Astrocyte (in vitro differentiated cells and primary cell): ENCODE results near the gene GRAMD1B. TPM values are rescaled to one million over a fixed set of nuclear protein-coding genes. Genes with fewer than 3 reads are reported as not detected.
"Not testable (repeated sequence)": the region's sequence is repeated elsewhere in the genome, so short reads cannot be mapped to it uniquely, and the experiment has no call there.

Experiments used
- DNase-seq: peaks from one replicate; pipeline ENCODE4 v3.0.0-alpha.2; 2010; ENCODE audit warnings: low read depth
- FAIRE-seq: peaks from 2 replicates; lab custom pipeline; 2011; peaks lifted over from hg19 to GRCh38; lab: Jason Lieb, UNC
- H2AFZ ChIP-seq: 2 replicates; pipeline ENCODE4 v1.6.0; 2012; ENCODE audit warnings: low read depth, low read length, inconsistent platforms
- H3K27ac ChIP-seq: 2 replicates; pipeline ENCODE4 v1.5.1; 2011; ENCODE audit warnings: low read depth, low read length, inconsistent platforms
- H3K27me3 ChIP-seq: 2 replicates; pipeline ENCODE4 v1.6.0; 2011; ENCODE audit warnings: low read length, inconsistent platforms; ENCODE audit not compliant: insufficient read depth
- H3K36me3 ChIP-seq: 2 replicates; pipeline ENCODE4 v1.5.1; 2011; ENCODE audit warnings: low read length, inconsistent platforms; ENCODE audit not compliant: insufficient read depth
- H3K4me1 ChIP-seq: 2 replicates; pipeline ENCODE4 v1.5.1; 2011; ENCODE audit warnings: low read length, inconsistent platforms; ENCODE audit not compliant: insufficient read depth
- H3K4me2 ChIP-seq: 2 replicates; pipeline ENCODE4 v1.6.0; 2012; ENCODE audit warnings: low read length, inconsistent platforms
- H3K4me3 ChIP-seq: 2 replicates; pipeline ENCODE4 v1.5.1; 2011; ENCODE audit warnings: low read depth, mild to moderate bottlenecking, low read length, inconsistent platforms; ENCODE audit not compliant: insufficient read depth
- H3K79me2 ChIP-seq: 2 replicates; pipeline ENCODE4 v1.6.0; 2012; ENCODE audit warnings: mild to moderate bottlenecking, low read length, inconsistent platforms; ENCODE audit not compliant: insufficient read depth
- H3K9ac ChIP-seq: 2 replicates; pipeline ENCODE4 v1.6.0; 2012; ENCODE audit warnings: mild to moderate bottlenecking, low read length, inconsistent platforms
- H3K9me3 ChIP-seq: 2 replicates; pipeline ENCODE4 v1.5.1; 2012; ENCODE audit warnings: low read depth, mild to moderate bottlenecking, low read length, inconsistent platforms; ENCODE audit not compliant: insufficient read depth
- H4K20me1 ChIP-seq: 2 replicates; pipeline ENCODE4 v1.6.0; 2012; ENCODE audit warnings: low read length, inconsistent platforms; ENCODE audit not compliant: insufficient read depth
- H3K27ac Mint-ChIP-seq: one replicate; pipeline ENCODE4 v1.8.0; 2021; ENCODE audit warnings: mild to moderate bottlenecking, mixed read lengths; ENCODE audit not compliant: unreplicated experiment
- H3K27me3 Mint-ChIP-seq: one replicate; pipeline ENCODE4 v1.8.0; 2021; ENCODE audit warnings: low read depth, mixed read lengths; ENCODE audit not compliant: unreplicated experiment
- H3K36me3 Mint-ChIP-seq: one replicate; pipeline ENCODE4 v1.8.0; 2021; ENCODE audit warnings: low read depth, mixed read lengths; ENCODE audit not compliant: unreplicated experiment
- H3K4me1 Mint-ChIP-seq: one replicate; pipeline ENCODE4 v1.8.0; 2021; ENCODE audit warnings: low read depth, mixed read lengths; ENCODE audit not compliant: unreplicated experiment
- H3K4me3 Mint-ChIP-seq: one replicate; pipeline ENCODE4 v1.8.0; 2021; ENCODE audit warnings: mild to moderate bottlenecking, moderate library complexity, mixed read lengths; ENCODE audit not compliant: unreplicated experiment
- H3K9me3 Mint-ChIP-seq: one replicate; pipeline ENCODE4 v1.8.0; 2021; ENCODE audit warnings: mild to moderate bottlenecking, mixed read lengths; ENCODE audit not compliant: unreplicated experiment
- CTCF ChIP-seq: IDR thresholded peaks from 2 replicates; pipeline ENCODE4 v1.5.1; 2011; ENCODE audit warnings: low read depth, mild to moderate bottlenecking, inconsistent platforms, low read length, moderate library complexity; ENCODE audit not compliant: insufficient read depth
- EZH2 ChIP-seq: IDR thresholded peaks from 2 replicates; pipeline ENCODE4 v1.6.1; 2012; ENCODE audit warnings: mild to moderate bottlenecking, low read length, inconsistent platforms; ENCODE audit not compliant: insufficient read depth
- total RNA-seq: library from RNA; stranded (reverse); gene quantifications from 2 replicates; pipeline ENCODE4 v1.2.1, GENCODE V29; 2021

GRAMD1B gene
- total RNA-seq, 1 donor from 2014 or later: 6.5 TPM

- FAIRE-seq: no peak
- H3K27ac ChIP-seq: no peak overlapping the region
- H3K4me3 Mint-ChIP-seq: no peak overlapping the region
- no peak overlapping the region for H3K4me3 ChIP-seq
- no peaks in the 10 kb centered on the region for H3K36me3 ChIP-seq
- H2AFZ ChIP-seq: no peak overlapping the region
- no peaks in the 10 kb centered on the region for H4K20me1 ChIP-seq
- H3K4me2 ChIP-seq: peak overlapping the region; percentile 51
- peak; percentile 37 for DNase-seq
- no peak overlapping the region for H3K9ac ChIP-seq
- H3K4me1 Mint-ChIP-seq: peaks cover 11% of the 10 kb centered on the region
- H3K36me3 Mint-ChIP-seq: no peaks in the 10 kb centered on the region
- H3K27me3 Mint-ChIP-seq: peaks cover 2% of the 10 kb centered on the region
- no peaks in the 10 kb centered on the region for H3K9me3 ChIP-seq
- TF ChIP-seq CTCF: no peak
- no peak for TF ChIP-seq EZH2
- no peaks in the 10 kb centered on the region for H3K79me2 ChIP-seq
- H3K27ac Mint-ChIP-seq: no peak overlapping the region
- H3K9me3 Mint-ChIP-seq: no peaks in the 10 kb centered on the region
- H3K4me1 ChIP-seq: peaks cover 17% of the 10 kb centered on the region
- H3K27me3 ChIP-seq: no peaks in the 10 kb centered on the region
Measured at GRCh38 chr11:123519055-123519796, 89.2 kb downstream of the GRAMD1B start.

DNA sequence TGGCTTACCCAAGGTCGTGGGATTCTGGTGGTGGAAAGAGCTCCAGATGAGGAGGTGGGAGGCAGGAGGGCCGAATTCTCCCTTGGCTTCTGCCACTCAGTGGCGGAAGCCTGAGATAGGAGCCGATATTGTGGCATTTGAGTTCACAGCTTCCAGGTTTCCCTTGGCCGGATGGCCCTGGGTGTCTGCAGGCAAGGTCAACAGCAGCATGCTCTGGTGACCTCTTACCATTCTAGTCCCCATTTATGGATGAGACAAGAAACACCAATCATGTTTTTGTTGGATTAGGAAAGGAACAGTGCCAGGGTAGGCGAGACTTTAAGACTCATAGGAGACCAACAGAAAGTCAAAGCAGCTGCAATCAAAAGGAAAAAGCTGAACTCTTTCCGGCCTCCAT lies 89.7 kb downstream of the GRAMD1B start:
- H3K4me1 ChIP-seq: peaks cover 17% of the 10 kb centered on the region
- Mint-ChIP-seq H3K4me3 (no peak overlapping the region), H3K4me1 (peaks cover 11% of the 10 kb centered on the region), H3K9me3 (no peaks in the 10 kb centered on the region), H3K36me3 (no peaks in the 10 kb centered on the region), H3K27ac (no peak overlapping the region), H3K27me3 (peaks cover 2% of the 10 kb centered on the region)
- H3K9ac ChIP-seq: no peak overlapping the region
- no peaks in the 10 kb centered on the region for H3K9me3 ChIP-seq
- peak overlapping the region; percentile 51 for H3K4me2 ChIP-seq
- no peaks in the 10 kb centered on the region for H3K27me3 ChIP-seq
- DNase-seq (no peak), FAIRE-seq (no peak)
- H2AFZ ChIP-seq: no peak overlapping the region
- TF ChIP-seq EZH2 (no peak), CTCF (no peak)
- H3K27ac ChIP-seq: no peak overlapping the region
- H3K36me3 ChIP-seq: no peaks in the 10 kb centered on the region
- no peaks in the 10 kb centered on the region for H3K79me2 ChIP-seq
- no peaks in the 10 kb centered on the region for H4K20me1 ChIP-seq
- H3K4me3 ChIP-seq: no peak overlapping the region

DNA sequence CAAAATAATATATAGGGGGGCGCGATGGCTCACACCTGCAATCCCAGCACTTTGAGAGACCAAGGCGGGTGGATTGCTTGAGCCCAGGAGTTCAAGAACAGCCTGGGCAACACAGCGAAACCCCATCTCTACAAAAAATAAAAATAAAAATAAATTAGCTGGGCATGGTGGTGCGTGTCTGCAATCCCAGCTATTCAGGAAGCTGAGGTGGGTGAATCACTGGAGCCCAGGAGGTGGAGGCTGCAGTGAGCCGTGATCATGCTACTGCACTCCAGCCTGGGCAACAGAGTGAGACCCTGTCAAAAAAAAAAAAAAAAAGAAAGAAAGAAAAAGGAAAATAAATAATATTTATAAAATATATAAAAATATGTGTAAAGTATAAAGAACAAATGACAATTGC lies 90.4 kb downstream of the GRAMD1B start:
- not testable (repeated sequence) for H3K79me2 ChIP-seq

More for the DNA sequence above, 90.4 kb downstream of the GRAMD1B start:
- H4K20me1 ChIP-seq, H3K27me3 ChIP-seq, H3K9me3 Mint-ChIP-seq, H3K4me3 Mint-ChIP-seq, H3K36me3 ChIP-seq, H3K4me3 ChIP-seq, H2AFZ ChIP-seq, H3K4me2 ChIP-seq, H3K36me3 Mint-ChIP-seq, DNase-seq, H3K9me3 ChIP-seq, H3K27ac ChIP-seq, FAIRE-seq, H3K27ac Mint-ChIP-seq, H3K9ac ChIP-seq, H3K27me3 Mint-ChIP-seq: not testable (repeated sequence)
- H3K4me1 ChIP-seq: peaks cover 20% of the 10 kb centered on the region
- peaks cover 11% of the 10 kb centered on the region for H3K4me1 Mint-ChIP-seq
